Coronary artery (tissue), 2 donors: Measurements from ENCODE around the gene ABCA6.
"Not testable (repeated sequence)": the region's sequence is repeated elsewhere in the genome, so short reads cannot be mapped to it uniquely, and the experiment has no call there.

Experiments used
- DNase-seq: peaks from one replicate; pipeline ENCODE4 v3.0.0-alpha.2; 2017; ENCODE audit warnings: low spot score
- H3K27ac ChIP-seq, 2 donors: fragments of 200-600 bp; sonication (generic); one replicate each; pipeline ENCODE4 v1.5.1; 2016 to 2019
- H3K4me3 ChIP-seq: fragments of 200-600 bp; sonication (generic); 2 replicates; pipeline ENCODE4 v1.5.1; 2016; ENCODE audit warnings: mild to moderate bottlenecking, moderate library complexity
- TF ChIP-seq, protein P1 (sequence below): fragments of 200-600 bp; sonication (generic); IDR thresholded peaks from one replicate; pipeline ENCODE4 v1.5.1; 2019; ENCODE audit warnings: antibody characterized with exemption

ABCA6 gene

GRCh38 chr17:69090365-69090764 lies 51.3 kb downstream of the ABCA6 start:
- no peak overlapping the region for H3K4me3 ChIP-seq
- DNase-seq: no peak
- no peak overlapping the region for H3K27ac ChIP-seq
- TF ChIP-seq, protein P1, sequence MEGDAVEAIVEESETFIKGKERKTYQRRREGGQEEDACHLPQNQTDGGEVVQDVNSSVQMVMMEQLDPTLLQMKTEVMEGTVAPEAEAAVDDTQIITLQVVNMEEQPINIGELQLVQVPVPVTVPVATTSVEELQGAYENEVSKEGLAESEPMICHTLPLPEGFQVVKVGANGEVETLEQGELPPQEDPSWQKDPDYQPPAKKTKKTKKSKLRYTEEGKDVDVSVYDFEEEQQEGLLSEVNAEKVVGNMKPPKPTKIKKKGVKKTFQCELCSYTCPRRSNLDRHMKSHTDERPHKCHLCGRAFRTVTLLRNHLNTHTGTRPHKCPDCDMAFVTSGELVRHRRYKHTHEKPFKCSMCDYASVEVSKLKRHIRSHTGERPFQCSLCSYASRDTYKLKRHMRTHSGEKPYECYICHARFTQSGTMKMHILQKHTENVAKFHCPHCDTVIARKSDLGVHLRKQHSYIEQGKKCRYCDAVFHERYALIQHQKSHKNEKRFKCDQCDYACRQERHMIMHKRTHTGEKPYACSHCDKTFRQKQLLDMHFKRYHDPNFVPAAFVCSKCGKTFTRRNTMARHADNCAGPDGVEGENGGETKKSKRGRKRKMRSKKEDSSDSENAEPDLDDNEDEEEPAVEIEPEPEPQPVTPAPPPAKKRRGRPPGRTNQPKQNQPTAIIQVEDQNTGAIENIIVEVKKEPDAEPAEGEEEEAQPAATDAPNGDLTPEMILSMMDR: no peak

GRCh38 chr17:69088643-69089200 lies 53.0 kb downstream of the ABCA6 start:
- TF ChIP-seq, protein P1: no peak

GRCh38 chr17:69086641-69087040 lies 55.1 kb downstream of the ABCA6 start:
- DNase-seq: no peak
- no peak overlapping the region for H3K4me3 ChIP-seq
- no peak overlapping the region for H3K27ac ChIP-seq
- TF ChIP-seq, protein P1: no peak

More at GRCh38 chr17:69088643-69089200, 53.0 kb downstream of the ABCA6 start:
- DNase-seq: no peak
- Histone ChIP-seq H3K27ac (no peak overlapping the region), H3K4me3 (no peak overlapping the region)

DNA sequence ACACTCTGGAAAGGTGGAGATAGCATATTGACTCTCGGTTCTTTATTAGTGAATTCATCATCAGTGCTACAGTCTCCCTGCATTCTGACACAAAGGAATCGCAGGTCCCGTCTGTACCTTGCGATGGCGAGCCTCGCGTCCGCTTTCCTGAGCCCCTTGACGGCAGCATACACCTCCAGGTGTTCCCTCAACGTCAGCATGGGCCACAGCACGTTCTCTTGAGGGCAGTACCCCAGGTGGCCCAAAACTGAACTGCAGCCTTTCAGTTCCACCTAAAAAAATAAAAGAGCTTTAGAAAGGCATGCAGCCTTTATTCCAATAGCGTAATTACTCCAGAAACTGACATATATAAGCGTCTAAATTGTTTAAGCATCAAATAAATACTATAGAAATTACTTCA lies 56.8 kb downstream of the ABCA6 start:
- TF ChIP-seq, protein P1: no peak
- DNase-seq: no peak

DNA sequence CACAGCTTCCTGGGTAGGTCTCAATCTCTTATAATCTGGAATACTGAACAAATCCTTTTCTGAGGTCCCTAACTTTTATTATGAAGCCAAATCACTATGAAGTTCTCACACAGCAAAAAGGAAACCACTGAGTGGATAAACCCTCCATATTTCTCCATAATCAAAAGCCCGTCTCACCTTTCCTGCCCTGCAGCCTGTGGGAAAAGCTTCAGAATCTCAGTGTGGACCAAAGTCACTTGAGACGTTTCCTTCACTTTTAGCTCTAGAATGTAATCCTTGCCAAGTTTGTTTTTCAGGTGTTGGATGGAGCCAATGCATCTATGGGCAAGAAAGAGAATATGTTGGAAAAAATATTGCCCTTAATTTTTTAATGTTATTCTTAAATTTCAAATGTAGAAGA lies 59.0 kb downstream of the ABCA6 start:
- no peak overlapping the region for H3K4me3 ChIP-seq
- TF ChIP-seq, protein P1: no peak
- no peak overlapping the region for H3K27ac ChIP-seq
- DNase-seq: no peak

More for the DNA sequence above, 56.8 kb downstream of the ABCA6 start:
- H3K27ac ChIP-seq: no peak overlapping the region
- H3K4me3 ChIP-seq: no peak overlapping the region

- TF ChIP-seq, protein P1: no peak
- no peak overlapping the region for H3K4me3 ChIP-seq
- no peak overlapping the region for H3K27ac ChIP-seq
- no peak for DNase-seq
Observed at GRCh38 chr17:69078864-69079263, 62.8 kb downstream of the ABCA6 start.

GRCh38 chr17:69075823-69076222 lies 65.9 kb downstream of the ABCA6 start:
- H3K4me3 ChIP-seq: no peak overlapping the region
- no peak for DNase-seq
- TF ChIP-seq, protein P1: no peak
- no peak overlapping the region for H3K27ac ChIP-seq

GRCh38 chr17:69073392-69073791 lies 68.3 kb downstream of the ABCA6 start:
- H3K27ac ChIP-seq, H3K4me3 ChIP-seq: not testable (repeated sequence)

GRCh38 chr17:69072803-69073256 lies 68.9 kb downstream of the ABCA6 start:
- not testable (repeated sequence) for H3K27ac ChIP-seq, H3K4me3 ChIP-seq, DNase-seq

More at GRCh38 chr17:69073392-69073791, 68.3 kb downstream of the ABCA6 start:
- DNase-seq: not testable (repeated sequence)

DNA sequence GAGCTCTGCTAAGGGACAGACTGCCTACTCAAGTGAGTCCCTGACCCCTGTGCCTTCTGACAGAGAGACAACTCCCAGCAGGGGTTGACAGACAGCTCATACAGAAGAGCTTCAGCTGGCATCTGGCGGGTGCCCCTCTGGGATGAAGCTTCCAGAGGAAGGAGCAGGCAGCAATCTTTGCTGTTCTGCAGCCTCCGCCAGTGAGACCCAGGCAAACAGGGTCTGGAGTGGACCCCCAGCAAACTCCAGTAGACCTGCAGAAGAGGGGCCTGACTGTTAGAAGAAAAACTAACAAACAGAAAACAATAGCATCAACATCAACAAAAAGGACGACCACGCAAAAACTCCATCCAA lies 70.5 kb downstream of the ABCA6 start:
- not testable (repeated sequence) for H3K27ac ChIP-seq, H3K4me3 ChIP-seq, DNase-seq
